PFSK-1 (cell line): ENCODE measurements around the gene ANKRD42.

Experiments
- FOXP2 ChIP-seq: optimal IDR thresholded peaks from 2 replicates; pipeline ENCODE3; 2011; ENCODE audit warnings: borderline replicate concordance, control low read depth, inconsistent platforms; ENCODE audit not compliant: insufficient read depth; ENCODE audit errors: extremely low read length, extremely low read depth
- POLR2AphosphoS5 ChIP-seq: IDR thresholded peaks from 2 replicates; pipeline ENCODE4 v1.6.1; 2012; ENCODE audit warnings: low read depth, mild to moderate bottlenecking, control low read depth, low read length, moderate library complexity
- REST ChIP-seq, 2 experiments: IDR thresholded peaks; 2 replicates each; pipeline versions ENCODE4 v1.6.1 to v1.8.0; 2011 to 2012; ENCODE audit warnings: low read depth in 2 of 2, low read length in 2 of 2, control low read depth in 1 of 2, inconsistent platforms in 1 of 2, mild to moderate bottlenecking in 1 of 2, moderate library complexity in 1 of 2; ENCODE audit not compliant: insufficient read depth in 1 of 2
- SIN3A ChIP-seq: IDR thresholded peaks from 2 replicates; pipeline ENCODE4 v1.6.1; 2012; ENCODE audit warnings: mild to moderate bottlenecking, low read length, moderate library complexity, borderline replicate concordance; ENCODE audit not compliant: insufficient read depth
- TAF1 ChIP-seq: IDR thresholded peaks from 2 replicates; pipeline ENCODE4 v1.6.1; 2012; ENCODE audit warnings: low read length, control low read depth, borderline replicate concordance; ENCODE audit not compliant: insufficient read depth

Gene ANKRD42

GRCh38 chr11:83195649-83196048 lies 2.1 kb downstream of the ANKRD42 start:
- TF ChIP-seq SIN3A = no peak
- TF ChIP-seq FOXP2 = no peak
- no peak for TF ChIP-seq REST (IDR thresholded peaks at IDR 0.05; ENCODE audit: insufficient read depth in 1 of 2, low read depth in 2 of 2, low read length in 2 of 2)
- TF ChIP-seq POLR2AphosphoS5 = no peak
- TF ChIP-seq TAF1 = no peak

- no peak for TF ChIP-seq SIN3A
Measured at GRCh38 chr11:83200035-83200434, 6.5 kb downstream of the ANKRD42 start.

GRCh38 chr11:83205608-83206185 lies 12.2 kb downstream of the ANKRD42 start:
- TF ChIP-seq POLR2AphosphoS5 = no peak
- TF ChIP-seq SIN3A = no peak
- TF ChIP-seq TAF1 = no peak
- no peak for TF ChIP-seq FOXP2
- no peak for TF ChIP-seq REST (IDR thresholded peaks at IDR 0.05; ENCODE audit: insufficient read depth in 1 of 2, low read depth in 2 of 2, low read length in 2 of 2)

GRCh38 chr11:83206221-83206620 lies 12.7 kb downstream of the ANKRD42 start:
- TF ChIP-seq SIN3A (no peak), FOXP2 (no peak), POLR2AphosphoS5 (no peak), TAF1 (no peak), REST (IDR thresholded peaks at IDR 0.05; ENCODE audit: insufficient read depth in 1 of 2, low read depth in 2 of 2, low read length in 2 of 2) (no peak)

GRCh38 chr11:83219095-83219494 lies 25.6 kb downstream of the ANKRD42 start:
- TF ChIP-seq REST (IDR thresholded peaks at IDR 0.05; ENCODE audit: insufficient read depth in 1 of 2, low read depth in 2 of 2, low read length in 2 of 2) (no peak), FOXP2 (no peak), POLR2AphosphoS5 (no peak), TAF1 (no peak), SIN3A (no peak)
